HFF-Myc (cell line): ENCODE measurements around the gene HSPA12B.

Experiments used
- DNase-seq: peaks from one replicate; pipeline ENCODE4 v3.0.0-alpha.2; 2011; ENCODE audit warnings: low read depth; ENCODE audit errors: extremely low read depth
- H3K4me3 ChIP-seq: replicated peaks from 2 replicates; pipeline ENCODE4 v1.5.1; 2011; ENCODE audit warnings: low read depth, mild to moderate bottlenecking, control low read depth, low read length
- TF ChIP-seq, protein P1 (sequence below): IDR thresholded peaks from 2 replicates; pipeline ENCODE4 v1.5.1; 2012; ENCODE audit warnings: mild to moderate bottlenecking, low read depth, low read length, control low read depth; ENCODE audit errors: missing control alignments

Gene HSPA12B

GRCh38 chr20:3734111-3734843 lies 1.8 kb downstream of the HSPA12B start:
- H3K4me3 ChIP-seq: no peak overlapping the region
- DNase-seq: no peak
- TF ChIP-seq, protein P1, sequence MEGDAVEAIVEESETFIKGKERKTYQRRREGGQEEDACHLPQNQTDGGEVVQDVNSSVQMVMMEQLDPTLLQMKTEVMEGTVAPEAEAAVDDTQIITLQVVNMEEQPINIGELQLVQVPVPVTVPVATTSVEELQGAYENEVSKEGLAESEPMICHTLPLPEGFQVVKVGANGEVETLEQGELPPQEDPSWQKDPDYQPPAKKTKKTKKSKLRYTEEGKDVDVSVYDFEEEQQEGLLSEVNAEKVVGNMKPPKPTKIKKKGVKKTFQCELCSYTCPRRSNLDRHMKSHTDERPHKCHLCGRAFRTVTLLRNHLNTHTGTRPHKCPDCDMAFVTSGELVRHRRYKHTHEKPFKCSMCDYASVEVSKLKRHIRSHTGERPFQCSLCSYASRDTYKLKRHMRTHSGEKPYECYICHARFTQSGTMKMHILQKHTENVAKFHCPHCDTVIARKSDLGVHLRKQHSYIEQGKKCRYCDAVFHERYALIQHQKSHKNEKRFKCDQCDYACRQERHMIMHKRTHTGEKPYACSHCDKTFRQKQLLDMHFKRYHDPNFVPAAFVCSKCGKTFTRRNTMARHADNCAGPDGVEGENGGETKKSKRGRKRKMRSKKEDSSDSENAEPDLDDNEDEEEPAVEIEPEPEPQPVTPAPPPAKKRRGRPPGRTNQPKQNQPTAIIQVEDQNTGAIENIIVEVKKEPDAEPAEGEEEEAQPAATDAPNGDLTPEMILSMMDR: no peak

DNA sequence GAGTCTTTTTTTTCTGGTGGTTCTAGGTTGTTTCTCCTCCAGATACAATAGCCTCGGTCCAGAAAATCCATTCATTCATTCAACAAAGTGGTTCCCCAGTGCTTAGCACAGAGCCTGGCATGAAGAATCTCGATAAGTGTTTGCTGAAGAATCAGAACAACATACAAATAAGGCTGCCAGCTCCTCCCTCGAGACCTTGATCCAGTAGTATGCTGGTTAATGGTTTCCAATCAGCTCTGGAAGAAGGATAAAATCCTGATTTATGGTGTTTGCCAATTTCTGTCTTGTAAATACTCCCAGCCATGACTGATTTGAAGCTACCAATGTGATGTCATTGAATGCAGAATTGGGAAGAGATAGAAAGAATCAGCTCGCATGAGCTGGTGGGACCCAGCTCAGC lies 3.3 kb downstream of the HSPA12B start:
- TF ChIP-seq, protein P1: no peak
- no peak overlapping the region for H3K4me3 ChIP-seq
- DNase-seq: no peak

DNA sequence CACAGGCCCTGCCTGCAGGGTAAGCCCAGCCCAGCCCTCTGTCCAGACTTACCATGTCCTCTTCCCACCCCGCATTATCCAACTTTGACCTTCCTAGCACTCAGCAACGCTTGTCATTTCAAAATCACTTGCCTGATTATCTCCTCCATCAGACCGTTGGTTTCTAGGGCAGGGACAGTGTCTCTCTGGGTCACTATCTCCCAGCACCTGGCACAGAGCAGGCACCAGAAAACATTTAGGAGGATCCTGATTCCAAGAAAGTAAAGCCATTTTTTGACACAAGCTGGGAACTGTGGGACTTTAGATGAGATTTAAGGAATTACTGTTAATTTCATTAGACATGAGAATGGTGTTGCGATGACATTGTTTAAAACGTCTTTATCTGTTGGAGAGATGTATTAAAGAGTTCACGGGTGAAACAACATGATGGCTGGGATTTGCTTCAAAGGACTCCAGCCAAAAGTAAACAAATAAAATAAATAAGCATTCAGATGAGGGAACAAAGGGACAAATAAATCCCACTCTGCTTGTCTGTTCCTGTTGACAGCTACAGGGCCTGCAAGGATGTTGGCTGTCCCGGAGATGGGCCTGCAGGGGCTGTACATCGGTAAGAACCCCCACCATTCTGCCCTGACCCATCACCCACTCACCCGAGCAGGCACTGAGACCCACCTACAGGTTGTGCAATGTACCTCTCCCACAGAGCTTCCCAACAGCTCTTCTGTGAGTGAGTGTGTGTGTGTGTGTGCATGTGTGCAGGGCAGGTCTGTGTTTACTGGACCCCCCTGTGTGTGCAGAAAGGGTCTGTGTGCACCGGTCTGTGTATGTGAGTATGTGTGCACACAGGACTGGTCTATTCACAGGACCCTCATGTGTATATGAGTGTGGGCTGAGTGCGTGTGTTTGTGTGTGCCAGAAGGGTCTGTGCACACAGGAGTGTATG lies 5.9 kb downstream of the HSPA12B start:
- DNase-seq: no peak
- TF ChIP-seq, protein P1: no peak

DNA sequence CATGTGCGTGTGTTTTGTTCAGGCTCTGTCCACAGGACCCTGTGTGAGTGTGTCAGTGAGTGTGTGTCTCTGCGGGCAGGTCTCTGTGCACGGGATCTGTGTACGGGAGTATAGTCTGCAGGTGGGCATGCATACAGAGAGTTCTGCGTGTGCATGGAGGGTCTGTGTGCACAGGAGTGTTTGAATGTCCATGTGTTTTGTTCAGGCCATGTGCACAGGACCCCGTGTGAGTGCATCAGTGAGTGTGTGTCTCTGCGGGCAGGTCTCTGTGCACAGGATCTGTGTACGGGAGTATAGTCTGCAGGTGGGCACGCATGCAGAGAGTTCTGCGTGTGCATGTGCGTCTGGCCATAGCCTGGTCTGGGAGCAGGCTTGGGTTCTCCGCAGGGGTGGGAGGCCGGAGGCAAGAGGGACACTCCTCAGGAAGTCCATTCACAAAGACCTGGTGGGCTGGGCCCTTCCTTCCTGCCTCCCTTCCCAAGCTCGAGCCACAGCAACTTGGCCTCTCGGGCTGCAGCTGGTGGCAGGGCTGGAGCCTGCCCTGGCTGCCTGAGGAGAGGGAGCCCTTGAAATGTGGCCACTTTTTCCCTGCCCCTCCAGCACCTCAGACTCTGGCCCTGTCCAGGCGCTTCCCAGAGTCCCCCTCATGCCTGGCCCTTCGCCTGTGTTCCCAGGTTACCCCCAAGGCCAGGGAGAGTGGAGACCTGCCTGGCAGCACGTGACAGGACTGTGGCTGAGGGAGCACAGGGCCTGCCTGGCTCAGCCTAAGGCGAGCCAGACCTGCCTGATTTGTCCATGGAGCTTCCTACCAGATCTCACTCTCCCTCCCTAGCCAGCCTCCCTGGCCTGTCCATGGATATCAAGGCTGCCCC lies 6.8 kb downstream of the HSPA12B start:
- TF ChIP-seq, protein P1: no peak
- H3K4me3 ChIP-seq: no peak overlapping the region
- DNase-seq: no peak

More for the DNA sequence above, 5.9 kb downstream of the HSPA12B start:
- H3K4me3 ChIP-seq: no peak overlapping the region

DNA sequence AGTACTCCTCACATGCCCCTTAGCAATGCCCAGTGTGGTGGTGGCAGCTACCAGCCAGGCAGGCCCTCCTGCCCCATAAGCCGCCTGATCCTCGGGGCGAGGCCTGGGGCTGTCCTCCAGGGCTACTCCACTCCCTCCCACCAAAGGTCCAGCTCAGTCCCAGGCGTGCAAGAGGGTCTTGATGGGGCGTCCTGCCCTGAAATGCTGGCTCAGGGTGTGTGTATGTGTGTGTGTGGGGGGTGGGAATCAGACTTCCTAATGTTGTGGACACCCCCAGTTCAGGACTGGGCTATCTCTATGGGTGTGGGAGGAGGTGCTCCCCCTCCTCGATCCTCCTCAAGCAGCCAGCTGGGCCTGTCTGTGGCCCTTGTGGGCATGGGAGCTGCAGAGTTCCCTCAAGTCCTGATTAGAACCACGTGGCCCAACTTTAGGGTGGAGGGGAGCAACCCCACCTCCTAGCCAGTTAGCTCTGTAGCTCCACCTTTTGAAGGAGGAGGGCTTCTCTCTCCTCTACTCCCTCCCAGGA lies 7.5 kb downstream of the HSPA12B start:
- no peak overlapping the region for H3K4me3 ChIP-seq
- no peak for DNase-seq
- TF ChIP-seq, protein P1: no peak
